ENCODE data around the gene SNTN.
"Not testable (repeated sequence)": the region's sequence is repeated elsewhere in the genome, so short reads cannot be mapped to it uniquely, and the experiment has no call there.

The SNTN gene

GRCh38 chr3:63624941-63625560, 27.4 kb upstream of the SNTN start:
- TF ChIP-seq CTCF (conservative IDR thresholded peaks at IDR 0.05; ENCODE audit: low read depth, low read length) = no peak
- peak; percentile 82 for DNase-seq (ENCODE audit: low read depth)

GRCh38 chr3:63631670-63632069, 20.8 kb upstream of the SNTN start:
- no peak for DNase-seq (ENCODE audit: low read depth)
- no peak overlapping the region for H3K4me3 ChIP-seq (ENCODE audit: low read depth, low read length)
- no peak for TF ChIP-seq CTCF (conservative IDR thresholded peaks at IDR 0.05; ENCODE audit: low read depth, low read length)

More at GRCh38 chr3:63624941-63625560, 27.4 kb upstream of the SNTN start:
- H3K4me3 ChIP-seq (ENCODE audit: low read depth, low read length) = no peak overlapping the region

GRCh38 chr3:63635186-63635585, 17.3 kb upstream of the SNTN start:
- DNase-seq (ENCODE audit: low read depth) = no peak
- no peak for TF ChIP-seq CTCF (conservative IDR thresholded peaks at IDR 0.05; ENCODE audit: low read depth, low read length)
- no peak overlapping the region for H3K4me3 ChIP-seq (ENCODE audit: low read depth, low read length)

DNA sequence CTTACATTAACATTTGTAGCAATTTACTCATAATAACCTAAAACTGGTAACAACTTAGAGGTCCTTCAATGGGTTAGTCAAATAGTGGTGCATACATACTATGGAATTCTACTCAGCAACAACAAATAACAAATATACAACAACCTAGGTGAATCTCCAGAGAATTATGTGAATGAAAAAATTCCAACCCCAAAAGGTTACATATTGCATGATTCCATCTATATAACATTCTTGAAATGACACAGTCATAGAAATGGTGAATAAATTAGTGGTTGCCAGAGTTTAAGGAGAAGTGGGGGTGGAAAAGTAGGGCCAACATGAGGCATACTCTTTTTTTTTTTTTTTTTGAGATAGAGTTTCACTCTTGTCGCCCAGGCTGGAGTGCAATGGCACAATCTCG, 12.7 kb upstream of the SNTN start:
- no peak overlapping the region for H3K4me3 ChIP-seq (ENCODE audit: low read depth, low read length)
- TF ChIP-seq CTCF (conservative IDR thresholded peaks at IDR 0.05; ENCODE audit: low read depth, low read length) = no peak
- DNase-seq (ENCODE audit: low read depth) = no peak

DNA sequence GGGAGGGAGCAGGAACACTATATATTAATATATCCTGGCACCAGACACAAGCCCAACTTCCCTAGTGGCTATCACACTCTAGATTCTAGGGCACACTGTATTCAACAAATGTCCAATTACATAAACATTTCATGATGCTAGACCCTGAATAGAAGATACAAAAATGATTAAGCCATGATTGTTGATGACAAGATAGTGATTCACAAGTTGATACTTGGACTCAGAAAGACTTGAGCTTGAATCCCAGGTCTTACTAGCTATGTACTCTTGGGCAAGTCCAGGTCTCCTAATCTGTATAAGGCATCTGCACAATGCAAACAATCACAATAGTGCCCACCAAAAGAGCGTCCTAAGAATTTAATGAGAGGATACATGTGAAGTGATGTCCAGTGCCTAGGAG, 10.0 kb upstream of the SNTN start:
- TF ChIP-seq CTCF (conservative IDR thresholded peaks at IDR 0.05; ENCODE audit: low read depth, low read length) = no peak
- no peak overlapping the region for H3K4me3 ChIP-seq (ENCODE audit: low read depth, low read length)

GRCh38 chr3:63644212-63644797, 8.2 kb upstream of the SNTN start:
- no peak for TF ChIP-seq CTCF (conservative IDR thresholded peaks at IDR 0.05; ENCODE audit: low read depth, low read length)
- DNase-seq (ENCODE audit: low read depth) = no peak
- no peak overlapping the region for H3K4me3 ChIP-seq (ENCODE audit: low read depth, low read length)

More for the DNA sequence above, 10.0 kb upstream of the SNTN start:
- no peak for DNase-seq (ENCODE audit: low read depth)

GRCh38 chr3:63644928-63645781, 7.3 kb upstream of the SNTN start:
- H3K4me3 ChIP-seq (ENCODE audit: low read depth, low read length); DNase-seq (ENCODE audit: low read depth): not testable (repeated sequence)
